GM19023 (cell line): ENCODE measurements around the gene P3H2.

Source experiments
- ATAC-seq: cut with Tn5 transposase; IDR thresholded peaks from one replicate; pipeline ENCODE4 v1.9.1; 2021; ENCODE audit warnings: mild to moderate bottlenecking, moderate library complexity; ENCODE audit not compliant: unreplicated experiment

Gene P3H2

DNA sequence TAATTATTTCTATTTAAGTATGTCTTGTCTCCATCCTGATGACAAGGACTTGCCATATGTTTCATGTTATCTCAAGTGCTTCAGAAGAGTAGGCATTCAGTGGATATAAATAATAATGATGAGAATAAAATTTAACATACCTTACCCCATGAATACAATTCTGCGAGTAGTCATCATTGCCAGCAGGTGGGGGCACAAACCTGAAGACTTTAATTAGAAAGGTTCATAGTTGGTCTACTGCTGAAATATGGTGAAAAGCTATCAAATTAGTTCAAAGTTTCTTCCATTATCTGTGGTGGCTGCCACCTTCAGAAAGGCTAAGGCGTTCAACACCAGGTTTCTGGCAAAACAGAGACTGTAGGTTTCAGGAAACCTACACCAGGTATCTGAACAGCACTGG lies 100.9 kb downstream of the P3H2 start:
- ATAC-seq = no peak

DNA sequence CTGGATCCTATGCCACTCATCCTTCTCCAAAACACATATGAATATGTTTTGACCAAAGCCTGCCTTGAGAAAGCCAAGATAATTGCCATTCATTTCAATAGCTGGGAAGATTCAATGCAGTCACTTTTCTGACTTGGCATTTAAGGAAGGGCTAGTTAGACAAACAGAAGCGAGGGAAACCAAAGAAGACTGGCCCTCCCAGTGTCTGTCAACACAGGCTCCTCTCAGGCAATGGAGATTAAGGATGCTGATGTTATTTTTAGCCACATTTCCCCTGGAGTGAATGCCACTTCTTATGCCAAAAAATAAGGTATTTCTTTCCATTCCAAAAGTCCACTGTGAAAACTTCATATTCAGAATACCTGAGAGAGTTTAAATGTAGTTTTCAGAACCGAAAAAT lies 101.7 kb downstream of the P3H2 start:
- no peak for ATAC-seq

DNA sequence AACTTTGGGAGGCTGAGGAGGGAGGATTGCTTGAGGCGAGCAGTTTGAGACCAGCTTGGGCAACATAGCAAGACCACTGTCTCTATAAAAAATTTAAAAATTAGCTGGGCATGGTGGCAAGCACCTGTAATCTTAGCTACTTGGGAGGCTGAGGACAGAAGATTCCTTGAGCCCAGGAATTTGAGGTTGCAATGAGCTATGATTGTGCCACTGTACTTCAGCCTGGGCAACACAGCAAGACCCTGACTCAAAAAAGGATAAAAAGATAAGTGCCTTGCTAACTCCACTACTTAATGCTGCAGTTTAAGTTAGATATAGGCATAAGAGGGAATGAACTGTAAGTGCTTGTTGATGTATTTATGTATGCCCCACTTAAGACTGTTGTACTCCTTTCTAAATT lies 102.2 kb downstream of the P3H2 start:
- no peak for ATAC-seq

DNA sequence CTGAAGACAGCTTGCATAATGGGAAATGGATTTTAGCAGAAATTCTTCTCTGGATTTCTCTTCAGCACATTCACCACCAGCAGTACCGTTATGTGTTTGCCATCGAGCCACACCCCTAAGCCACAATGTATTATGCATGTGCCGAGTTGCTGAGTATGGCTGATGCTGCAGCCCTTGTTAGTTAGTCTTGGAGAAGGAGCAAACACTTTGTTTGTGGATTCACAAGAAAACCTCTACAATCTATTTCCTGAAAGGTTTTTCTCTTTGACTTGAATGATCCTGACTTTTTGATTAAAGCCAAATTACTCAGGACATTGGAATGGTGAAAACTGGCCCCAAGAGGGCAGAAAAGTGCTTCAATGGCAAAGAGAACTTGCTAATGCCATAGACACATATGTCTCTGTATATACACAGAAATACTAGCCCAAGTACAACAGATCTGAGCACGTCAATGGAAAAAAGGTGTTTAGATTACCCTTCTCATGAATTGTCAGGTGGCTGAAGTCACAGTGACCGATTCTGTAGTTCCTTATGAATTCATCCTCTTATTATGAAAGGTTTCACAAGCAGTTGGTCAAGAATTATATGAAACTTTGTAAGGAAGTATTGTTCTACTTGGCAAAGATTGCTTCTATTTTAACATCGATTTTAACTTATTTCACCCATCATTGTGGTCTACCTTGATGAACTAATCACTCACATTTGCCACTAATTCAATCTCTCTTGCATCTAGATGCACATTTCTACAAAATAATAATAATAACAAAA lies 103.0 kb downstream of the P3H2 start:
- ATAC-seq = no peak

DNA sequence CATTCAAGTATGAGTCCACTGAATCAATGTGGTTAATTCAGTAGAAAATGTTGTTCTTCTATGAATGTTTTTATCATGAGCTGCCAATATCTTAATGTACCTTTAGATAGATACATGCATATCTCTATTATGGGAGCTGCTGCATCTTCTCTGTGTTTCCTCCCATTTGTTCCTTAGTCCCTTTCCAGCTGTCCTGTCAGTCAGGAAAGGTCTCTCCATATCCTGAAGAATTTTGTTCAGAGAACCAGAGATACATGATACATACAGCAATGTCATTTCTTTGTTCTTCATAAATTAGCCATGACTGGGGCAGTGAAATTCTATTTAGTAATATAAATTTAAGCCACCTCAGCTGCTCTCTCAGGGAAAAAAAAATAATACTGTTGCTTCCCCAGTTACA lies 103.7 kb downstream of the P3H2 start:
- no peak for ATAC-seq

DNA sequence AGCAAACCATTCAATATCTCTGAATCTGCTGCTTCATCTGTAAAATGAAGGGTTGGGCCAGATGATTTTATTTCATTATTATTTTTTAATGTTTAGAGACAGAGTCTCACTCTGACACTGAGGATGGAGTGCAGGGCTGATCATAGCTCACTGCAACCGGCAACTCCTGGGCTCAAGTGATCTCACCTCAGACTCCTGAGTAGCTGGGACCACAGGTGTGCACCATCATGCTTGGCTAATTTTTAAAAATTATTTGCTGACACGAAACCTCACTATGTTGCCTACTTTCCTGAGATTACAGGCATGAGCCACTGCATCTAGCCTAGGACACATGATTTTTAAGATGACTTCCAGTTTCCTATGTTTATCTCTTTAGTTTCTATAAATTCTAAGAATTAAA lies 105.8 kb downstream of the P3H2 start:
- no peak for ATAC-seq

DNA sequence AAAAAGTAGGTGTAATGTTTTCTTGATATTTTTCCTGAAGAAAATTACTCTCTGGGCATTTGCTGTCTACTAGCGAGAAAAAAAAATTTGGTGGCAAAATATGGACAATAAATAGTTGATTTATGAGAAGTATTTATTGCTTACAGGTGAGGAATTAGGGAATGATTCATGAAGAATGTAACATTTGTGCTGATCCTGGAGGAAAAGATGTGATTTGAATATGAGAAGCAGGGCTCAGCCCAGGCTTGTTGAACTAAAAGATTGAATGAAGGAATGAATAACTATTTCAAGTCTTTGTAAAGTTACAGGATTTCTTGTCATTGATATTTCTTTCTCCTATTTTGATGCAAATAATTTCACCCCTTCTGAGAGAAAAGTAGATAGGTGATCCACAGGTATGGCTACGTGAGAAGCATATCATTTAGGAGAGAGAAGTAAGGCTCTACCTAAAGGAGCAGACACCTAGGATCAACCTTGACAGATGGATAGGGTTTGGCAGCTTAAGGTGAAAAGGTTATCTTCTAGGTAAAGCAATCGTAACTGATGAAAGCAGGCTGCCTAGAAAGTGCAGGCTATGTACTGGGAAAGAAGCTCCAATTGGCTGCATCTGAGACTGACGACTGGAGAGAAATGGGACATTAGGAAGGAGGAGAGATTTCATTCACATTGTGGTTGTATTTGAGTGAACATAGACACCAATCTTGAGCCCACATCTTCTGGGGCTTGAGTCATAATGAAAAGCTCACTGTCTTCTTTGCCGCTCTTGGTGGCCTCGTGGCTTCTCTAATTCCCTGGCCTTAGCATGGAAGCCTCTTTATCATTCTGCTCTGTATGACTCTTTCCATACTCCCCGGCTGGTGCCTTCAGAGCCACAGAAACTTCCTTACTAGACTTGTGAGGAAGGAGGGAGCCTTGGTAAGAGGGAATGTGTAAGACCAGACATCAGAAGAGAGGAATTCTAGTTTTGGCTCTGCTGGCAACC lies 106.5 kb downstream of the P3H2 start:
- ATAC-seq = no peak

DNA sequence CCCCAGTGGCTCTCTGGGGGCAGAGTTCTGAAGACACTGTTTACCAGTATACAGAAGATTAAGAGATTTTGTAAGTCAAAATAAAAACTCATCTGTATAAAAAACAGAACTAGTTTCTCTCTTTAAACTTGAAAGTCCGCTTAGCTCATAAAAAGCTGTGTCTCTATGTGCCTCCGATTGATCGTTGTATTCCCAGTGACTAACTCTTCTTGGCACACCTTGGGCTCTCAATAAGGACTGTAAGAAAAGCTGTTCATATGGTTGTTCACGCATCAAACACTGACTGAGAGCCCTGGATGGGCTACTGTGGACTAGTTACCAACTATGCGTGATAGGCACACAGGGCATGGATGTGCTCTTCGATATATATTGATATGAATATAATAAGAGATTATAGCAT lies 107.9 kb downstream of the P3H2 start:
- no peak for ATAC-seq

DNA sequence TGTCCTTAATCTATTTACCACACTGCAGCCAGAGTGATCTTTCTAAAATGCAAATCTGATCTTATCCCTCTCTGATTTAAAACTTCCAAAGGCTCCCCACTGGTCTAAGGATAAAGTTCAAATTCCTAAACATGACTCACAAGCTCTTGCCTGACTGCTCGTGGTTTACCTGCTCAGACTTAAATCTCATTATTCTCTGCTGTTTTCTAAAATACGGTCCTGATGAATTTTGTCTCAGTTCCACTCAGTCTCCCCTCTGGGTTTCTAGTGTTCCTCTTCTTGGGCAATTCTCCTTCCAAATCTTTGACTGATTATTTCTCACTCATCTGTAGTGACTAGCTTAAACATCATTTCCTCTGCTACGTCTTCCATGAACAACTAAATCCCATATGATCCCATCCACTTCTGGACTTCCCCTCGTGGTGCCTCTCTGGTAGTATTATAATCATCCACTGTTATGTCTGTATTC lies 108.3 kb downstream of the P3H2 start:
- no peak for ATAC-seq

DNA sequence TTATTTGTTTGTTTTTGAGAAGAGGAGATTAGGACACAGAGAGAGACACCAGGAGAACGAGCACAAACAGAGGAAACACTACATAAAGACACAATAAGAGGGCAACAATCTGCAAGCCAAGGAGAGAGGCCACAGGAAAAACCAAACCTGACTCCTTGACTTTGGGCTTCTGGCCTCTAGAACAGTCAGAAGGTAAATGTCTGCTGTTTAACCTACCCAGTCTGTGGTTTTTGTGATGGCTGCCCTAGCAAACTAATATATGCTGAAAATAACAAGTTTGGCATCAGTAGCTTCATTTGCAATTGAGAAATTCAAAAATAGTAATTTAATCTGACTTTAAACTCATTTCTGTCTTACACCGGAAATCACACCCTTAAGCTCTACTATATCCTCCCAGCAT lies 110.2 kb downstream of the P3H2 start:
- ATAC-seq = no peak

DNA sequence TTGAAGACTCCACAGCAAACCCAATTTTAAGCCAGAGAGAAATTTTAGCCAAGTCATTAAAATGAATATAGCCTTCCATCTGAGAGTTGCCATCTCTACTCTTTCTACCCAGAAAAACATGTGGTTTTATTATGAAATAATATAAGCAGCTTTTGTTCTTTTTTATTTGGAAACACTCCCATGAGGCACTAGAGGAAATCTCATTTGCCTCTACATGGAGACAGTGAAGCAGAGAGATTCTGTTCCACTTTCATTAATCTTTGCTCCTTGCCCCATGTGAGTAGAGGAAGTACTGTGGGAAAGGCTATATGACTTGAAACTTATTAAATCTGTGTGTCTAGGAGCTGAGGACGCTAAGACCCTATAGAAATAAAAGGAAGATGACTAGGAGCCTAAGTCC lies 111.1 kb downstream of the P3H2 start:
- no peak for ATAC-seq

DNA sequence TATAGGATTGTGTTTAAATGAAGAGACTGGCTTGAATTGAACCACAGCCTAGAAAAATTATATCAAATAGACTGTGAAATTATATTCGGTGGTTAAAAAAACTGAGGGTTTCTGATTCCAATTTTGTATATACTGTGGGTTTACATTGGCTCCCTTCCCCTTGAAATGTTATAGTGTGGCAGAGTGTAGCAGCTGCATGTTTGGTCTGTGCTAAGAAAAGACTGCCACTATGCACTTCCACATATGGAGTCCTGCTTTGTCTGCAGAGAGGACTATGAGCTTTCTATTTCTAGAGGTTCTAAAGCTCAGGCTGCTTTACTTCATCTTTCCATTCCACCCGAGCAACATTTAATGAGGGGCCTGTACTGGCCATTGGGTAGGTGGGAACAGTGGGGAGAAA lies 112.3 kb downstream of the P3H2 start:
- ATAC-seq = no peak

DNA sequence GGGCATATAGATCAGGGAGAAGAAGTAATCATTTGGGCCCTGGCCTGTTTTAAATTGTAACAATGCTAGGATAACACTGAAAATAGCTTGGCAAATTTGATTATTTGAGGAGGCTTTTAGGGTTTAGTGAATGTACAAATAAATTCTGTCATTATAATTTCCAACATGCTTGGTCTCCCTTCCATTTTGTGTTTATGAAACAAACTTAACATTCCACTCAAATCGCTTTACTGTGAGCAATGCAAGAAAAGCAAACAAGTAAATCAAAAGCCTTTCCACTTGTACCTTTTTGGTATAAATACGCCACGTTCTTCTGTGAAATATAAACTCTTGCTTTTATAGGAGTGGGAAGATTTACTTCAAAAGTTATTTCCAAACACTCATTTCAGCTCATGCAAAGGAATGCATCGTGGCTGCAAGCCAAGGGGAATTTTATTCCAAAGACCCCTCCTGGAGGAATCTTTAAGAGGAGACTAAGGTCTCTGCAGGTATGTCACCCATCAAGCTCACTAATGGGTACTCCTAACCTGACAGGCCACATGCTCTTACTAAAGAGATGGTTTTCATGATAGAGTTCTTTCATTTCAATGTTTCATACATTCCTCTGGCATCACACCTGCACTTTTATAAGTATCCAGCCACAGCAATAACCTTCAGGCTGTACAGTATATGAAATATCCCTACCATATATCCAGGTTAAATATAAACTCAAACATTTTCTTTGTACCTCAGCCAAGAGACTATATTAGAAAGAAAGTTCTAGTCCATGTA lies 115.2 kb downstream of the P3H2 start:
- ATAC-seq = no peak

DNA sequence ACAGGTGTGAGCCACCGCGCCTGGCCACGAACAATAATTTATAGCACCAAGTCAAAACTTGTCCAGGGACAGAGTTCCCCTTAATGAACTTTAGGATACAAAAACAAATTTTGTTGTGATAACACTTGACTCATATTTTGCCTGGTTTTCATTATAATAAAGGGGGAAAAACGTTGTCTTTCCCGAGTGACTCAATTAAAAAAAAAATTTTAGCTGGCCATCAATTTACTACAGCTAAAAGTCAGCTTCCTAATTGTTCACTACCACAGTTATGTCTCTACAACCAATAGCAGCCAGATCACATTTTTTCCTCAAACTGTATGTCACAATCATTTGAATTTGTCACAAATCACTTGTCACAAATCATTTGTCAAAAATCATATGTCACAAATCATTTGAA lies 116.0 kb downstream of the P3H2 start:
- no peak for ATAC-seq

DNA sequence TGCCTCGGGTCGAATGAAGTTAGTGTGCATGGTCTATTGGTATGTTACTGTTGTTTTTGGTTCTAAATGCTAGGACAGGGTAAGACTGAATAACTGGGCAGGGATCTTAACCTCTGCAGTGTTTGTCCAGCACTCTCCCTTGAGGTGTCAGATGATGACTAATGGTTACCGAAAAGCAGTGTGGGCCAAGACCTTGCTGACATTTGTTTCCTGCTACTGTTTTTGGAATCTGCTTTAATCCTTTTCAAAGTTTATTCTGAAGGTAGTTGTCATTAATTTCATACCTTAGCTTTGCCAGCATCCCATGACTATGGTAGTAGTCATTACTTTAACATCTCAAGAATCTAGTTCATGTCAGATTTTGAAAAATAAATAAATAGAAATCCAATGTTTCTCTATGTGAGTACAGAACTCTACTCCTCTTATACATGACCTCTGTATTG lies 117.0 kb downstream of the P3H2 start:
- ATAC-seq = no peak

DNA sequence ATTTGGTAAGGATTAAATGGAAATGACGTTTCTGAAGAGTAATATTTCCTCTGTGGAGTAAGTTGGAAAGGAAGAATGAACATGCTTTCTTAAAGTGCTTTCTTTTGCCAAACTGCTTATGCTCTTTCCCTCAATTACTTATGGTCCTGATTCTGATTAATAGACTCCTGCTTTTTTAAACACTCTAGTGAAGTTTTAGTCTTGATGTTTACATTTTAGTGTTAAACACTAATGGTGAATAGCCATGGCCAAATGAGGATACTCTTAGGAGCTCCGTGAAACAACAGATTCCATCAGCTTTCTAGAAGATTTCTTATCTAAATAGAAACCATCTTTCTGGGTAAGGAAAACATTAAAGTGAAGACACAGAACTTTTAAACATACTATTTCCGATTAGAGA lies 117.6 kb downstream of the P3H2 start:
- ATAC-seq = no peak

DNA sequence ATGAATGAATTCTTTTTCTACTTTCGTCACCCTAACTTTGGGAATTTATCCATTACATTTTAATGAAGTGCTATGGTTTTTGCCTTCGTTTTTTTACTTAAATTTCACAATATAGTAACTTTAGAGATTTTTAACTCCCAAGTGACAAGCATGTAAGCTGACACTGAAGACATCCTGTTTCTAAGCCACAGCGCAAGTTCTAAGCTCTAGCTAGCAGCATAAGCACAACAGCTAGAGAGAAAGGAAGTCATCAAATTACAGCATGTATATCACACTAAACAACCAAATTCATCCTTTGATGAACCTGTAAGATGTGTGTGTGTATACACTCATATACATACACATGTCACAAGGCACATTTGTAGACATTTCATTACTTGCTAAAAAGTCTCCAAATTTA lies 119.3 kb downstream of the P3H2 start:
- no peak for ATAC-seq

DNA sequence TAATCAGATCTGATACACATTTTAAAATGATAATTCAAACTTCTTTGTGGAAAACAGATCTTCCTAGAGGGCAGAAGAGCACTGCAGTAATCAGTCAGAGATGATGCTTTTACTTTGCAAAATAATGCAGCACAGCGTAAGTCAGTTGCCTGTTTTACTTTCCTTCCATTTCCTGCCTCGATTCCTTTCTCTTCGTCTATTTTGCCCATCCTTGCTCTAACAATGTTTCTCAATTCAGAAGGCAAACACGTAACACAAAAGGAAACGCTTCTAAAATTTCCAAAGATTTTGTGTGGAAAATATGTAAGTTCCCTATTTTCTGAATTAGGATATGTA lies 119.9 kb downstream of the P3H2 start:
- ATAC-seq = no peak

DNA sequence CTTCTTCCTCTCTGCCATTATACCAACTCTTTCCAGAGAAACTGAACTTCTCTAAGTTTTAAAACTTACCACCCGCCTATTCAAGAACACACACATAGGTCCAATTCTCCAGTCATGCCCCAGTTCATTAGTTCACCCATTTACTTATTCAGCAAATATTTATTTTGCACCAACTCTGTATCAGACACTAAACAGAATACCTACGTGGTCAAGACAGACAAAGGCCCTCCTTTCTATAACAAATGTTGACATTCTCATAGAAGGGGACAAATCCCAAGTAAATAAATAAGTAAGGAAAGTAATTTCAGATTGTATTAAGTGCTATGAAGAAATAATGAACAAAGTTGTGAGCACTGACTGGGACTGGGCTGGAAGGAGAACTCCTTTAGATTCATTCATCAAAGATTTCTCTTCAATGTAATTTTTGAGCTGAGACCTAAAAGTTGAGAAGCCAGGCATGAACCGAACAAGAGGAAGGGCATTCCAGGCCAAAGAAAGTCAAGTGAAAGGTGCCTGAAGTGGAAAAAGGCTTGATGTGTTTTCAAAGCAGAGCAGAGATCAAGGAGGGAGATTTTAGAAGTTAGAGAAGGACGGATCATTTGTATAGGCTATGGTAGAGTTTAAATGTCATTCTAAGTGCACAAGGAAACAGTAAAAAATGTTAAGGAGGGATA lies 120.4 kb downstream of the P3H2 start:
- ATAC-seq = no peak

DNA sequence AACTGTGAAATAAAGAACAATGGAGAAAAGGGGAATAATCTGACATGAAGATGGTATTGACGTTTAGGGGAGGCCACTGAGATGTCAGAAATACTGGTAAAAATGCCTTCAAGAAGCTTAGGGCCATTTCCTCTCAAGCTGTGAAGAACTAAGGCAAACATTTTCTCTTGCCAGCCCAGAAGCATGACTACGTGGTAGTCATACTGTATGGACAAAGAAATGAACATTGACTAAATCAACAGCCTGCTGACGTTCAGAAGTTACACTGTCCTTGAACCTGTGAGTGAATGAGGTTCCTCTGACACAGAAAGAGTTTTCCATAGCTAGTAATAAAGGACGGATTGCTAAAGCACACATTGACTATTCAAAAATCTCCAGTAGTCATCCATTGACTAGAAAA lies 121.0 kb downstream of the P3H2 start:
- ATAC-seq = no peak

DNA sequence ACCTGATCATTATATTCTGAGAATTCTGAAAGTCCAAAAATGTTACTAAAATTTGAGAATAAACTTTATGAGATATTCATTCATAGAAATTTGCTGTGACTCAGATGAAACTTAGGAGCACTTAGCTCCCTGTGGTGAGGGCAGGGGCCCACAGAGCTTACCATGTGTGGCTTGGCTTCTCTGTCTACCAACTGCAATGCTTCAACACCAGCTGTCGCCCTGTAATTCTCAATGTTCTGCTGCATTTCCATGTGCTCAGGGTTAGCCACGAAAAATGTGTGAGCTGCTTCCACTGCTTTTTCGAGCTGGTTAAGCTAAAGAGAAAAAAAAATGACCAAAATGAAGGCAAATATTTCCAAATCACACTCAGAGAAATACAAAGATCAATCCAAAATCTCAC lies 125.6 kb downstream of the P3H2 start:
- ATAC-seq = no peak
